ENCODE results near the gene TBC1D8. TPM values are rescaled to one million over a fixed set of nuclear protein-coding genes. Genes with fewer than 3 reads are reported as not detected.

Gene TBC1D8
- total RNA-seq, 1 experiment from 2014 or later = 139 TPM

GRCh38 chr2:101025561-101025960, 125.6 kb downstream of the TBC1D8 start:
- intact Hi-C loops (cut with micrococcal nuclease; ENCODE audit: unreplicated experiment) (loop anchor here (5.0 kb wide), 1 partner anchor 127 kb away; the partner anchor contains the start of gene TBC1D8), in situ Hi-C loops (cut with HindIII; ENCODE audit: low pct_unique_long_range_greater_than_20kb, low sequenced_read_pairs) (no loop called here)
- Histone ChIP-seq H3K27ac (ENCODE audit: low read length) (no peak overlapping the region), H3K4me1 (ENCODE audit: control insufficient read depth, insufficient read depth, low read length) (no peaks in the 10 kb centered on the region), H3K27me3 (ENCODE audit: control insufficient read depth, insufficient read depth, low read length) (no peaks in the 10 kb centered on the region), H3K36me3 (ENCODE audit: control insufficient read depth, insufficient read depth, low read length) (peaks cover 47% of the 10 kb centered on the region), H3K4me3 (ENCODE audit: low read depth in 2 of 2, low read length in 2 of 2) (no peak overlapping the region), H3K9me3 (ENCODE audit: control insufficient read depth, insufficient read depth, low read depth, low read length) (no peaks in the 10 kb centered on the region)
- TF ChIP-seq, protein P1, sequence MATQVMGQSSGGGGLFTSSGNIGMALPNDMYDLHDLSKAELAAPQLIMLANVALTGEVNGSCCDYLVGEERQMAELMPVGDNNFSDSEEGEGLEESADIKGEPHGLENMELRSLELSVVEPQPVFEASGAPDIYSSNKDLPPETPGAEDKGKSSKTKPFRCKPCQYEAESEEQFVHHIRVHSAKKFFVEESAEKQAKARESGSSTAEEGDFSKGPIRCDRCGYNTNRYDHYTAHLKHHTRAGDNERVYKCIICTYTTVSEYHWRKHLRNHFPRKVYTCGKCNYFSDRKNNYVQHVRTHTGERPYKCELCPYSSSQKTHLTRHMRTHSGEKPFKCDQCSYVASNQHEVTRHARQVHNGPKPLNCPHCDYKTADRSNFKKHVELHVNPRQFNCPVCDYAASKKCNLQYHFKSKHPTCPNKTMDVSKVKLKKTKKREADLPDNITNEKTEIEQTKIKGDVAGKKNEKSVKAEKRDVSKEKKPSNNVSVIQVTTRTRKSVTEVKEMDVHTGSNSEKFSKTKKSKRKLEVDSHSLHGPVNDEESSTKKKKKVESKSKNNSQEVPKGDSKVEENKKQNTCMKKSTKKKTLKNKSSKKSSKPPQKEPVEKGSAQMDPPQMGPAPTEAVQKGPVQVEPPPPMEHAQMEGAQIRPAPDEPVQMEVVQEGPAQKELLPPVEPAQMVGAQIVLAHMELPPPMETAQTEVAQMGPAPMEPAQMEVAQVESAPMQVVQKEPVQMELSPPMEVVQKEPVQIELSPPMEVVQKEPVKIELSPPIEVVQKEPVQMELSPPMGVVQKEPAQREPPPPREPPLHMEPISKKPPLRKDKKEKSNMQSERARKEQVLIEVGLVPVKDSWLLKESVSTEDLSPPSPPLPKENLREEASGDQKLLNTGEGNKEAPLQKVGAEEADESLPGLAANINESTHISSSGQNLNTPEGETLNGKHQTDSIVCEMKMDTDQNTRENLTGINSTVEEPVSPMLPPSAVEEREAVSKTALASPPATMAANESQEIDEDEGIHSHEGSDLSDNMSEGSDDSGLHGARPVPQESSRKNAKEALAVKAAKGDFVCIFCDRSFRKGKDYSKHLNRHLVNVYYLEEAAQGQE (IDR thresholded peaks at IDR 0.05; ENCODE audit: insufficient read depth in 1 of 2, low read depth in 2 of 2, low read length in 1 of 2) = no peak
- TF ChIP-seq SIN3A (IDR thresholded peaks at IDR 0.05; ENCODE audit: borderline replicate concordance, insufficient read depth, low read depth, low read length) (no peak), TCF7L2 (IDR thresholded peaks at IDR 0.05; ENCODE audit: low read depth, low read length) (no peak), POLR2AphosphoS5 (IDR thresholded peaks at IDR 0.05; ENCODE audit: low read depth, low read length) (no peak), CTCF (IDR thresholded peaks at IDR 0.05) (no peak)
- CTCF ChIA-PET = no interaction called here
- ATAC-seq (no peak), DNase-seq (ENCODE audit: low read depth, low spot score) (no peak)
- POLR2A ChIA-PET = no interaction called here
- BruUV-seq (replicated peaks) = no TSS peak

- ChIA-PET POLR2A (no interaction called here), CTCF (no interaction called here)
- Histone ChIP-seq H3K4me3 (ENCODE audit: low read depth in 2 of 2, low read length in 2 of 2) (no peak overlapping the region), H3K36me3 (ENCODE audit: control insufficient read depth, insufficient read depth, low read length) (peaks cover 55% of the 10 kb centered on the region), H3K27me3 (ENCODE audit: control insufficient read depth, insufficient read depth, low read length) (no peaks in the 10 kb centered on the region), H3K27ac (ENCODE audit: low read length) (no peak overlapping the region), H3K9me3 (ENCODE audit: control insufficient read depth, insufficient read depth, low read depth, low read length) (no peaks in the 10 kb centered on the region), H3K4me1 (ENCODE audit: control insufficient read depth, insufficient read depth, low read length) (no peaks in the 10 kb centered on the region)
- no TSS peak for BruUV-seq (replicated peaks)
- DNase-seq (ENCODE audit: low read depth, low spot score) (no peak), ATAC-seq (no peak)
- TF ChIP-seq POLR2AphosphoS5 (IDR thresholded peaks at IDR 0.05; ENCODE audit: low read depth, low read length) (no peak), CTCF (IDR thresholded peaks at IDR 0.05) (no peak), SIN3A (IDR thresholded peaks at IDR 0.05; ENCODE audit: borderline replicate concordance, insufficient read depth, low read depth, low read length) (no peak), TCF7L2 (IDR thresholded peaks at IDR 0.05; ENCODE audit: low read depth, low read length) (no peak)
- TF ChIP-seq, protein P1 (IDR thresholded peaks at IDR 0.05; ENCODE audit: insufficient read depth in 1 of 2, low read depth in 2 of 2, low read length in 1 of 2) = no peak
- in situ Hi-C loops (cut with HindIII; ENCODE audit: low pct_unique_long_range_greater_than_20kb, low sequenced_read_pairs) = no loop called here
- intact Hi-C loops (cut with micrococcal nuclease; ENCODE audit: unreplicated experiment) = no loop called here
These were observed 127.7 kb downstream of the TBC1D8 start for GRCh38 chr2:101023327-101024107.

All from Panc1 (cell line).